Subcutaneous adipose tissue (tissue), 4 donors: ENCODE measurements around the gene MACROH2A1. TPM values are rescaled to one million over a fixed set of nuclear protein-coding genes. Genes with fewer than 3 reads are reported as not detected.

Experiments used
- CTCF ChIP-seq: fragments of 450-650 bp; IDR thresholded peaks from one replicate; pipeline ENCODE4 v1.5.1; 2016; ENCODE audit warnings: low read depth, mild to moderate bottlenecking, control low read depth, antibody characterized with exemption, moderate library complexity
- total RNA-seq, 4 donors: library from RNA; depleted of rRNA; stranded (reverse); fragments of >200 nt; gene quantifications; one replicate each; pipeline ENCODE4 v1.1.0, GENCODE V29; 2016

Gene MACROH2A1
- total RNA-seq, 4 donors from 2014 or later = 207 to 426 (median 282) TPM

GRCh38 chr5:135402031-135402430 lies 3.0 kb upstream of the MACROH2A1 start:
- no peak for TF ChIP-seq CTCF

GRCh38 chr5:135400866-135401265 lies 1.8 kb upstream of the MACROH2A1 start:
- no peak for TF ChIP-seq CTCF

GRCh38 chr5:135399794-135400542 lies 937 bp upstream of the MACROH2A1 start:
- TF ChIP-seq CTCF = no peak

- TF ChIP-seq CTCF = no peak
These were observed 724 bp downstream of the MACROH2A1 start for GRCh38 chr5:135398160-135398854.

GRCh38 chr5:135397084-135397483 lies 1.9 kb downstream of the MACROH2A1 start:
- TF ChIP-seq CTCF = no peak

GRCh38 chr5:135396459-135397055 lies 2.5 kb downstream of the MACROH2A1 start:
- TF ChIP-seq CTCF = no peak

- no peak for TF ChIP-seq CTCF
These were observed 3.2 kb downstream of the MACROH2A1 start for GRCh38 chr5:135395866-135396265.
